ENCODE results near the gene PLK3.
"Not testable (repeated sequence)": the region's sequence is repeated elsewhere in the genome, so short reads cannot be mapped to it uniquely, and the experiment has no call there.

The PLK3 gene

GRCh38 chr1:44829506-44830384 lies 29.6 kb downstream of the PLK3 start:
- no peak for DNase-seq

- peak; percentile 30 for DNase-seq
Observed at GRCh38 chr1:44830900-44831304, 30.7 kb downstream of the PLK3 start.

- DNase-seq, result no peak
Observed at GRCh38 chr1:44831516-44831915, 31.3 kb downstream of the PLK3 start.

- DNase-seq, result no peak
Observed at GRCh38 chr1:44832056-44832705, 32.0 kb downstream of the PLK3 start.

- DNase-seq, result no peak
Observed at GRCh38 chr1:44834328-44834727, 34.2 kb downstream of the PLK3 start.

DNA sequence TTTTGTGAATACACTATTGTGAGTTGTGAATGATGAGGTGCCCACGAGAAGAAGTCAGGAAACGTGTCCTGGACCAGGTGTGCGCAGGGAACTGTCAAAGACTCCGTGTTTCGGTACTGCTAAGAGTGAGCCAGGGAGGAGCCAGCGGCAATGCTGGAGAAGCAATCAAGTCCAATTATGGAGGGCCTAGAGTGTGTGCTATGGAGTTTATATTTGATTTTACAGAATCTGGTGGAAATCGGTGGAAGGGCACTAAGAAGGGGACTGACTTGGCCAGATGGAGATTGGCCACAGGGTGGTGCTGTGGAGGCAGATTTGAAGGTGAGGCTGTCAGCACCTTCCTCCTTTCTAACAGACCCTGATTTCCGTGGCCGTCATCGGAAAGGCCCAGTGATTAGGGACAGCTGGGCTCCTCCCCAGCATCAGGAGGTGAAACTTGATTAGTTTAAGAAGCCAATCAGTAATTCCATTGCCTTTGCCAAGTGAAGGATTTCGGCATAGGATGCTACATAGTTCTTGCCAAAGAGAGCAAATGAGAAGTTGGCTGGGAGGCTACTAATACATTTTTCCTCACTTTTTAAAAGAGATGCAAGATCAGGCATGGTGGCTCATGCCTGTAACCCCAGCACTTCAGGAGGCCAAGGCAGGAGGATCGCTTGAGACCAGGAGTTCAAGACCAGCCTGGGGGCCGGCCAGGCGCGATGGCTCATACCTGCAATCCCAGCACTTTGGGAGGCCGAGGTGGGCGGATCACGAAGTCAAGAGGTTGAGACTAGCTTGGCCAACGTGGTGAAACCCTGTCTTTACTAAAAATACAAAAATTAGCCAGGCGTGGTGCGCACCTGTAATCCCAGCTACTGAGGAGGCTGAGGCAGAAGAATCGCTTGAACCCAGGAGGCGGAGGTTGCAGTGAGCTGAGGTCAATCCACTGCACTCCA lies 35.8 kb downstream of the PLK3 start:
- peak; percentile 97 for DNase-seq

GRCh38 chr1:44838294-44838693 lies 38.1 kb downstream of the PLK3 start:
- DNase-seq, result not testable (repeated sequence)

DNA sequence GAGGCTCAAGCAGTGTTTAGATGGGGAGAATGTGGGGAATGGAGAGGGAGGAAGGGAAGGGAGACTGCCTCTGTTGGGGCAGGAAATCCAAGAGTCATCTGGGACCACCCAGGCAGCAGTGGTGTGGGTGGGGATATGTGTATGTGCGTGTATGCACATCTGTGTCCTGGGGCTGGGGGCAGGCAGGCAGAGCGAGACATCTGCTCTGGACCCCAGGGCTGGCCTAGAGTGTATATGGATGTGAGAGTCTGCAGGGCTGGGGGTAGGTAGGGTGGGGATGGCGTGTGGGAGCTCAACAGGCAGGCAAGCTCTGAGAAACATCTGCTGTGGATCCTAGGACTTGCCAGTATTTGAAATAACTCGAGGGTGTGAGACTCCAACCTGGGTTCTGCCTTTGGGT lies 39.4 kb downstream of the PLK3 start:
- peak; percentile 27 for DNase-seq

- peak; percentile 60 for DNase-seq
Observed at GRCh38 chr1:44842486-44842861, 42.3 kb downstream of the PLK3 start.

DNA sequence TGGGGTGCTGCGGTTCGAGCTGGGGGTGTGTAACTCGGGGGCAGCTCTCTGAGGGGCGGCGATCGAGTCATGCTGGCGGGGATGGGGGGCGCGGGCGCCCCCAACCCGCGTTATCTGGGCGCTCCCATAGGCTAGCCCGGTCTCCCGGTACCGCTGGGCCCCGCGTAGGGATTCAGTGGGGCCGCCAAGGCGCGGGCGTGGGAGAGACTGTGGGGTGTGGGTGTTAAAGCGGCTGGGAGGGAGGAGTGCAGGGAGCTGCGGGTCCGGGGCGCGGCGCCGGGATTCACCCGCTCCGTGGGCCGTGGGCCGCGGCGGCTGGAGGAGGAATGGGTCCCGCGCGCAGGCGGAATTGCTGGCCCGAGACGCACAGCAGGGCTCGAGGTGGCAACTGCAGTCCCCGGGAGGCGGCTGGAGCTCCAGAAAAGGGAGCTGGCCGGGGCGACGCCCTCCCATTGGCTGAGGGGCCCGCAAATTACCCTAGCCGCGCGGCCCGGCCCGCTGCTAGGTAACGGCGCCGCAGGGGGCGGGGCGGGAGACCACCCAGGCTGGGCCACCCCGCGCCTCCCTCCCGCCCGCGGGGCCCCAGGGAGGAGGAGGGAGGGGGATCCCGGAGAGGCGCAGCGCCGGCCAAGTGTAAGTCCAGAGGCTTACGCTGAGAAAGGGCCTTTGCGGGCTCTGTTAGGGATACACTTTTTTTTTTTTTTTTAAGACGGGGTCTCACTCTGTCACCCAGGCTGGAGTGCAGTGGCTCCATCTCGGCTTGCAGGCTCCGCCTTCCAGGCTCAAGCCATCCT lies 42.9 kb downstream of the PLK3 start, which contains the start of gene PTCH2:
Gene PTCH2, minus strand, starts transcription at position 392 of the 794 bp plus-strand sequence. Its CDS starts 321 bp downstream, at position 71.
- DNase-seq, result peak; percentile 98

DNA sequence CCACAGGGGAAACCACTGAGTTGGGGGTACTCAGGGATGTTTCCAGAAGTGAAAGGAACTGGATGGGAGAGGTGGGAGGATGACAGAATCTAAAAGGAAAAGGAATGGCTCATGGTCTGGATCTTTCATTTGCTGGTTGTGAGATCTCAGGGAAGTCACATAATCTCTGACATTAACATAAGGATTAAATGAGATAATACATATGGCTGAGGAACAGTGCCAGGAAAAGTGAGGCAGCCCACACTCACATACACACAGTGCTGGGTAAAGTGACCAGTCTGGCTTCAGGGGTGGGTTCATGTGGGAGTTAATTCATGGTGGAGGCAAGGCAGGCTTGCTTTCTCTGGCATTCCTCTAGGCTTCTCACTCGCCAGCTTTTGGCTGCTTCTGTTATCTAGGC lies 46.8 kb downstream of the PLK3 start:
- DNase-seq, result peak; percentile 13

DNA sequence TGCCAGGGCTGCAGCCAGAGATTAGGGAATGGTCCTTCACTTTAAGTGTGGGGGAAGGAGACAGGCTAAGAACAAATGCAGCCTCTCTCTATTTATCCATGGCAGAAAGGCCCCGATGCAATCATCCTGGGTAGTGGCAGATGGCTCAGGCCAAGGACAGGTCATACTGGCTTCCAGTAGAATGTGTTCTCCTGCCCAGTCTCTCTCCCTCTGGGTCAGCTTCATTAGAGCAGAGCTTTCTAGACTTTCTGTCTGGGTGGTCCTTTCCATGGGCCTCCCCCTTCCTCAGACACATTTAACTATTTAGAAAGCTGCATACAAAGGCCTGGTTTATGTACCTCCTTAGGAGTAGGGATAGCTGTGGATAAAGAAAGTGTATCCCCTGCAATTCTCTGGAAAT lies 47.7 kb downstream of the PLK3 start:
- DNase-seq, result peak; percentile 27

DNA sequence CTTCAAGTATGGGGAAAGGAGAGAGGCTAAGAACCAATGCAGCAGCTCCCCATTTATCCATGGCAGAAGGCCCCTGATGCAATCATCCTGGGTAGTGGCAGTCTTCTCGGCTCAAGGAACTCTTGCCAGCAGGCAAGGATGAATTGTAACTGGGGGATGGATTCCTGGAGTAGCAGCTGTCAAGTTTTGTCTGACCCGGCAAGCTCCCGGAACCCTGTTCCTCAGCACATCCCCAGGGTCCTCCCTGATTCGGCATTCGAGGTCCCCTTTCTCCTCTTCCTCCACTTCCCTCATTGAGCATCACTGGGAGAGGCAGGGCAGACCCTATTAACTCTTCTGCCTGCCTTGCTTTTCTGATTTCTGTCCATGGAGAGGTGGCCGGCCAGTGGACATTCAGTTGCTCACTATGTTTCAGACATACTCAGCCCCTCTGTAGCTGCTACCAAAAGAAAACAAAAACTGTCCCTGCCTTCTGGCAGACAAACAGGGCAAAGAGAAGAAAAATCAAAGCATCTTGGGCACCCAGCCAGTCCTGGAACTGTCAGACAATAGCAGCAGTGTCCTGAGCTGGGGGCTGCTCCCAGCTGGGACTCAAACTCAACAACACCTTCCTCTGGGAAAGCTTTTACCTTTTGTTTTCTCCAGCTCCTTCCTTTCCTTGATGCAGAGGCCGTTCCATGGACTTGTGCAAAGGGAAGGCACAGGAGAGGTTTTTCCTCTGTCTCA lies 48.4 kb downstream of the PLK3 start:
- DNase-seq, result peak; percentile 14

- DNase-seq, result no peak
Observed at GRCh38 chr1:44849575-44850132, 49.5 kb downstream of the PLK3 start.

DNA sequence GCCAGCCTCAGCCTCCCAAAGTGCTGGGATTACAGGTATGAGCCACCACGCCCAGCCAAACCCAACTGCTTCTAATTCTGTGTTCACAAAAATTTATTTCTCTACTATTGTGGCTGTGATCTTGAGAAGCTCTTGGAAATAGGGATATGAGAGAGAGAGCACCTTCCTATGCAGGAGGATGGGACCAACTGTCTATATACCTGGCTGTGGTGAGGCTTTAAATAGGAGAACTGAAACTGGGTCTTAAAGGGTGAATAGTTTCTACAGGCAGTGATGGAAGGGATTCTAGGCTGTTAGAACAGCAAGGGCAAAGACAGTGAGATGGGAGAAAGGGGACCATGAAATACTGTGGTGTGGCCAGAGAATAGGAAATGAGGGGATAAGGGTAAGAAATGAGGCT lies 51.1 kb downstream of the PLK3 start:
- no peak for DNase-seq

- no peak for DNase-seq
Observed at GRCh38 chr1:44853201-44853600, 53.0 kb downstream of the PLK3 start.

GRCh38 chr1:44854970-44855369 lies 54.8 kb downstream of the PLK3 start:
- DNase-seq, result no peak

Data from NCI-H82 (cell line).